Liver (tissue), 9 donors: ENCODE results near the gene CCT2. TPM values are rescaled to one million over a fixed set of nuclear protein-coding genes. Genes with fewer than 3 reads are reported as not detected.

Experiments
- DNase-seq: peaks from one replicate; pipeline ENCODE4 v3.0.0-alpha.2; 2017; ENCODE audit warnings: low spot score
- H3K27ac ChIP-seq, 2 donors: one replicate each; pipeline ENCODE4 v1.7.0; 2013; ENCODE audit warnings: inconsistent platforms in 2 of 2, low read length in 2 of 2, control low read depth in 1 of 2, low read depth in 1 of 2, mild to moderate bottlenecking in 1 of 2
- H3K27me3 ChIP-seq, 4 donors: one replicate each; pipeline versions ENCODE4 v1.6.1 to v1.7.0; 2013; ENCODE audit warnings: low read length in 3 of 4, inconsistent platforms in 1 of 4, mild to moderate bottlenecking in 1 of 4, moderate library complexity in 1 of 4; ENCODE audit not compliant: control insufficient read depth in 4 of 4, insufficient read depth in 4 of 4
- H3K36me3 ChIP-seq, 4 donors: one replicate each; pipeline versions ENCODE4 v1.6.1 to v1.7.0; 2013; ENCODE audit warnings: low read length in 3 of 4, mild to moderate bottlenecking in 3 of 4, low read depth in 1 of 4, moderate library complexity in 1 of 4; ENCODE audit not compliant: control insufficient read depth in 4 of 4, insufficient read depth in 3 of 4
- H3K4me1 ChIP-seq, 4 donors: one replicate each; pipeline versions ENCODE4 v1.6.1 to v1.7.0; 2013; ENCODE audit warnings: low read length in 3 of 4, mild to moderate bottlenecking in 3 of 4, moderate library complexity in 1 of 4; ENCODE audit not compliant: control insufficient read depth in 4 of 4, insufficient read depth in 4 of 4
- H3K4me3 ChIP-seq, 3 donors: one replicate each; pipeline versions ENCODE4 v1.6.1 to v1.7.0; 2013; ENCODE audit warnings: low read length in 3 of 3, control low read depth in 1 of 3, low read depth in 1 of 3, mild to moderate bottlenecking in 1 of 3
- H3K9ac ChIP-seq, 2 donors: one replicate each; pipeline ENCODE4 v1.7.0; 2013; ENCODE audit warnings: low read length in 2 of 2, mild to moderate bottlenecking in 2 of 2, moderate library complexity in 2 of 2, control low read depth in 1 of 2, low read depth in 1 of 2
- H3K9me3 ChIP-seq, 4 donors: one replicate each; pipeline versions ENCODE4 v1.6.1 to v1.7.0; 2013; ENCODE audit warnings: low read length in 3 of 4; ENCODE audit not compliant: control insufficient read depth in 4 of 4
- ATF3 ChIP-seq: IDR thresholded peaks from 2 replicates; pipeline ENCODE4 v1.6.1; 2016; ENCODE audit warnings: antibody characterized with exemption
- CTCF ChIP-seq: fragments of 150-350 bp; IDR thresholded peaks from 2 replicates; pipeline ENCODE4 v1.5.1; 2017; ENCODE audit warnings: improper control_type of control experiment, low read depth, low read length; ENCODE audit not compliant: missing input control
- EGR1 ChIP-seq, 2 donors: IDR thresholded peaks; 2 replicates each; pipeline ENCODE4 v1.6.1; 2016 to 2018; ENCODE audit warnings: antibody characterized with exemption in 2 of 2, low read depth in 2 of 2
- FOXA1 ChIP-seq: IDR thresholded peaks from 2 replicates; pipeline ENCODE4 v1.6.1; 2016; ENCODE audit warnings: antibody characterized with exemption
- FOXA2 ChIP-seq: IDR thresholded peaks from 2 replicates; pipeline ENCODE4 v1.6.1; 2016; ENCODE audit warnings: antibody characterized with exemption
- GABPA ChIP-seq, 2 donors: IDR thresholded peaks in 1 of 2; conservative IDR thresholded peaks in 1 of 2; 2 replicates each; pipeline ENCODE4 v1.6.1; 2016; ENCODE audit warnings: antibody characterized with exemption in 2 of 2, mild to moderate bottlenecking in 1 of 2, moderate library complexity in 1 of 2
- HNF4A ChIP-seq, 2 donors: conservative IDR thresholded peaks; 2 replicates each; pipeline ENCODE4 v1.6.1; 2016; ENCODE audit warnings: antibody characterized with exemption in 2 of 2, mild to moderate bottlenecking in 2 of 2
- HNF4G ChIP-seq: IDR thresholded peaks from 2 replicates; pipeline ENCODE4 v1.6.1; 2016; ENCODE audit warnings: antibody characterized with exemption
- JUND ChIP-seq, 2 donors: IDR thresholded peaks; 2 replicates each; pipeline ENCODE4 v1.6.1; 2016; ENCODE audit warnings: antibody characterized with exemption in 2 of 2
- MAX ChIP-seq: IDR thresholded peaks from 2 replicates; pipeline ENCODE4 v1.6.1; 2016; ENCODE audit warnings: antibody characterized with exemption
- RAD21 ChIP-seq, 2 donors: IDR thresholded peaks; 2 replicates each; pipeline ENCODE4 v1.6.1; 2016; ENCODE audit warnings: antibody characterized with exemption in 2 of 2, mild to moderate bottlenecking in 2 of 2
- REST ChIP-seq: IDR thresholded peaks from 2 replicates; pipeline ENCODE4 v1.6.1; 2016; ENCODE audit warnings: antibody characterized with exemption, mild to moderate bottlenecking
- SP1 ChIP-seq: IDR thresholded peaks from 2 replicates; pipeline ENCODE4 v1.6.1; 2018; ENCODE audit warnings: antibody characterized with exemption, mild to moderate bottlenecking
- TAF1 ChIP-seq: conservative IDR thresholded peaks from 2 replicates; pipeline ENCODE4 v1.6.1; 2016; ENCODE audit warnings: antibody characterized with exemption, mild to moderate bottlenecking
- YY1 ChIP-seq: IDR thresholded peaks from 2 replicates; pipeline ENCODE4 v1.6.1; 2016; ENCODE audit warnings: antibody characterized with exemption, mild to moderate bottlenecking
- ZBTB33 ChIP-seq: IDR thresholded peaks from 2 replicates; pipeline ENCODE4 v1.6.1; 2016; ENCODE audit warnings: antibody characterized with exemption
- WGBS: extraction: QIAGEN DNeasy Blood & Tissue Kit; methylation state at CpG from one replicate; pipeline ENCODE4 v1.1.7; 2013; 5-methylcytosine and 5-hydroxymethylcytosine counted together
- polyA plus RNA-seq, 2 donors: library from polyadenylated mRNA; stranded (reverse) in 1 of 2; unstranded in 1 of 2; fragments of 200-250 nt in 1 of 2; fragments of >200 nt in 1 of 2; fragmentation: Nextera tagmentation in 1 of 2; extraction: Ambion mirVana in 1 of 2; gene quantifications; one replicate each; pipeline versions ENCODE4 v1.2.1 to v1.2.3, GENCODE V29; 2013 to 2015
- total RNA-seq, 2 donors: library from RNA; depleted of rRNA; stranded (reverse); fragments of >200 nt; gene quantifications; one replicate each; pipeline ENCODE4 v1.2.3, GENCODE V29; 2014
- donor health status: healthy.
- donor health status: healthy.
- donor health status: healthy.
- donor health status: healthy.
- donor health status: healthy.

Gene CCT2
- total and polyA plus RNA-seq, 4 donors: 43.6 to 145 (median 80.6) TPM

- Histone ChIP-seq H3K36me3 (no peaks in the 10 kb centered on the region), H3K4me1 (no peaks in the 10 kb centered on the region), H3K27ac (no peak overlapping the region), H3K4me3 (no peak overlapping the region), H3K27me3 (peaks cover 0 to 2% (median 0%) of the 10 kb centered on the region in 4 donors), H3K9me3 (no peaks in the 10 kb centered on the region), H3K9ac (no peak overlapping the region)
- no peak for DNase-seq
- TF ChIP-seq MAX (no peak), CTCF (no peak), RAD21 (IDR thresholded peaks at IDR 0.05) (no peak), YY1 (no peak), TAF1 (no peak), HNF4G (no peak), EGR1 (IDR thresholded peaks at IDR 0.05; ENCODE audit: low read depth in 2 of 2) (no peak), JUND (IDR thresholded peaks at IDR 0.05) (no peak), HNF4A (conservative IDR thresholded peaks at IDR 0.05) (no peak), ATF3 (no peak), SP1 (no peak), REST (no peak)
Measured at GRCh38 chr12:69644511-69644910, 59.3 kb downstream of the CCT2 start.

GRCh38 chr12:69645031-69645430, 59.8 kb downstream of the CCT2 start:
- Histone ChIP-seq H3K27ac (no peak overlapping the region), H3K36me3 (no peaks in the 10 kb centered on the region), H3K9ac (no peak overlapping the region), H3K9me3 (no peaks in the 10 kb centered on the region), H3K27me3 (peaks cover 0 to 2% (median 0%) of the 10 kb centered on the region in 4 donors), H3K4me3 (no peak overlapping the region), H3K4me1 (no peaks in the 10 kb centered on the region)
- no peak for TF ChIP-seq GABPA (IDR thresholded peaks at IDR 0.05 in 1 of 2, conservative IDR thresholded peaks at IDR 0.05 in 1 of 2)
- no peak for TF ChIP-seq CTCF
- no peak for TF ChIP-seq REST
- no peak for TF ChIP-seq FOXA2
- TF ChIP-seq ZBTB33: no peak
- no peak for TF ChIP-seq RAD21 (IDR thresholded peaks at IDR 0.05)
- no peak for TF ChIP-seq JUND (IDR thresholded peaks at IDR 0.05)
- TF ChIP-seq FOXA1: no peak
- TF ChIP-seq MAX: no peak
- no peak for TF ChIP-seq YY1
- no peak for DNase-seq
- 93% methylated on average over 2 of the region's 2 CpGs for WGBS
